Stomach (tissue), 4 donors: ENCODE data around the gene ST6GALNAC3.
"Not testable (repeated sequence)": the region's sequence is repeated elsewhere in the genome, so short reads cannot be mapped to it uniquely, and the experiment has no call there.

Source experiments
- EP300 ChIP-seq: sonication (generic); formaldehyde crosslinking; IDR thresholded peaks from one replicate; pipeline ENCODE4 v1.6.1; 2017; ENCODE audit warnings: antibody characterized with exemption
- POLR2A ChIP-seq, 4 donors: fragments of 450-650 bp; IDR thresholded peaks; one replicate each; pipeline ENCODE4 v1.6.1; 2016; ENCODE audit warnings: antibody characterized with exemption in 4 of 4, control low read depth in 2 of 4, mild to moderate bottlenecking in 1 of 4, moderate library complexity in 1 of 4
- TF ChIP-seq, protein P1 (sequence below), 7 experiments: fragments of 450-650 bp in 4 of 7; fragments of 200-600 bp in 3 of 7; sonication (generic) in 3 of 7; IDR thresholded peaks; one replicate each; pipeline ENCODE4 v1.5.1; 2016 to 2019; ENCODE audit warnings: antibody characterized with exemption in 7 of 7, control low read depth in 2 of 7, mild to moderate bottlenecking in 1 of 7

DNA sequence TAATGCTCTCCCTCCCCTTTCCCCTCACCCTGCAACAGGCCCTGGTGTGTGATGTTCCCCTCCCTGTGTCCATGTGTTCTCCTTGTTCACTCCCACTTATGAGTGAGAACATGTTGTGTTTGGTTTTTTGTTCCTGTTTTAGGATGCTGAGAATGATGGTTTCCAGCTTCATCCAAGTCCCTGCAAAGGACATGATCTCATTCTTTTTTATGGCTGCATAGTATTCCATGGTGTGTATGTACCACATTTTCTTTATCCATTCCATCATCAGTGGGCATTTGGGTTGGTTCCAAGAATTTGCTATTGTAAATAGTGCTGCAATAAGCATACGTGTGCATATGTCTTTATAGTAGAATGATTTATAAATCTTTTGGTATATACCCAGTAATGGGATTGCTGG lies 168.0 kb downstream of the ST6GALNAC3 start:
- TF ChIP-seq POLR2A (IDR thresholded peaks at IDR 0.05); EP300: not testable (repeated sequence)
- TF ChIP-seq, protein P1, sequence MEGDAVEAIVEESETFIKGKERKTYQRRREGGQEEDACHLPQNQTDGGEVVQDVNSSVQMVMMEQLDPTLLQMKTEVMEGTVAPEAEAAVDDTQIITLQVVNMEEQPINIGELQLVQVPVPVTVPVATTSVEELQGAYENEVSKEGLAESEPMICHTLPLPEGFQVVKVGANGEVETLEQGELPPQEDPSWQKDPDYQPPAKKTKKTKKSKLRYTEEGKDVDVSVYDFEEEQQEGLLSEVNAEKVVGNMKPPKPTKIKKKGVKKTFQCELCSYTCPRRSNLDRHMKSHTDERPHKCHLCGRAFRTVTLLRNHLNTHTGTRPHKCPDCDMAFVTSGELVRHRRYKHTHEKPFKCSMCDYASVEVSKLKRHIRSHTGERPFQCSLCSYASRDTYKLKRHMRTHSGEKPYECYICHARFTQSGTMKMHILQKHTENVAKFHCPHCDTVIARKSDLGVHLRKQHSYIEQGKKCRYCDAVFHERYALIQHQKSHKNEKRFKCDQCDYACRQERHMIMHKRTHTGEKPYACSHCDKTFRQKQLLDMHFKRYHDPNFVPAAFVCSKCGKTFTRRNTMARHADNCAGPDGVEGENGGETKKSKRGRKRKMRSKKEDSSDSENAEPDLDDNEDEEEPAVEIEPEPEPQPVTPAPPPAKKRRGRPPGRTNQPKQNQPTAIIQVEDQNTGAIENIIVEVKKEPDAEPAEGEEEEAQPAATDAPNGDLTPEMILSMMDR (IDR thresholded peaks at IDR 0.05) = not testable (repeated sequence)
